ENCODE measurements around the gene BLOC1S2. TPM values are rescaled to one million over a fixed set of nuclear protein-coding genes. Genes with fewer than 3 reads are reported as not detected.
A peak's percentile ranks its signal among the peaks of the same experiment; 100 is the strongest.
"Not testable (repeated sequence)": the region's sequence is repeated elsewhere in the genome, so short reads cannot be mapped to it uniquely, and the experiment has no call there.

Gene BLOC1S2
- total RNA-seq, 1 experiment from 2014 or later = 82.3 TPM

- not testable (repeated sequence) for DNase-seq (ENCODE audit: extremely low read depth, low read depth)
Observed at GRCh38 chr10:100292300-100292699, 5.8 kb upstream of the BLOC1S2 start.

GRCh38 chr10:100291356-100291755 lies 4.9 kb upstream of the BLOC1S2 start:
- DNase-seq (ENCODE audit: extremely low read depth, low read depth) = no peak

- DNase-seq (ENCODE audit: extremely low read depth, low read depth) = no peak
Observed at GRCh38 chr10:100289641-100290040, 3.2 kb upstream of the BLOC1S2 start.

GRCh38 chr10:100288196-100288595 lies 1.7 kb upstream of the BLOC1S2 start:
- DNase-seq (ENCODE audit: extremely low read depth, low read depth) = no peak

GRCh38 chr10:100287756-100288155 lies 1.3 kb upstream of the BLOC1S2 start:
- DNase-seq (ENCODE audit: extremely low read depth, low read depth) = no peak

- not testable (repeated sequence) for DNase-seq (ENCODE audit: extremely low read depth, low read depth)
Observed at GRCh38 chr10:100285326-100285725, 1.2 kb downstream of the BLOC1S2 start.

GRCh38 chr10:100282907-100283306 lies 3.6 kb downstream of the BLOC1S2 start:
- no peak for DNase-seq (ENCODE audit: extremely low read depth, low read depth)

- not testable (repeated sequence) for DNase-seq (ENCODE audit: extremely low read depth, low read depth)
Observed at GRCh38 chr10:100276971-100277370, 9.5 kb downstream of the BLOC1S2 start.

- peak; percentile 84 for DNase-seq (ENCODE audit: extremely low read depth, low read depth)
Observed at GRCh38 chr10:100267239-100268104, 19.0 kb downstream of the BLOC1S2 start, which contains the start of gene CWF19L1. Gene CWF19L1, minus strand, starts transcription at chr10:100267638. Its CDS starts 45 bp downstream, at chr10:100267593.

- DNase-seq (ENCODE audit: extremely low read depth, low read depth) = no peak
Observed at GRCh38 chr10:100265821-100266485, 20.5 kb downstream of the BLOC1S2 start.

GRCh38 chr10:100254191-100254590 lies 32.3 kb downstream of the BLOC1S2 start:
- no peak for DNase-seq (ENCODE audit: extremely low read depth, low read depth)

GRCh38 chr10:100253041-100253440 lies 33.4 kb downstream of the BLOC1S2 start:
- DNase-seq (ENCODE audit: extremely low read depth, low read depth) = no peak

- DNase-seq (ENCODE audit: extremely low read depth, low read depth) = no peak
Observed at GRCh38 chr10:100248820-100249219, 37.7 kb downstream of the BLOC1S2 start.

- DNase-seq (ENCODE audit: extremely low read depth, low read depth) = no peak
Observed at GRCh38 chr10:100245484-100246220, 40.8 kb downstream of the BLOC1S2 start.

- DNase-seq (ENCODE audit: extremely low read depth, low read depth) = no peak
Observed at GRCh38 chr10:100239851-100240250, 46.6 kb downstream of the BLOC1S2 start.

- DNase-seq (ENCODE audit: extremely low read depth, low read depth) = no peak
Observed at GRCh38 chr10:100238429-100238828, 48.1 kb downstream of the BLOC1S2 start.

GRCh38 chr10:100232101-100232500 lies 54.4 kb downstream of the BLOC1S2 start:
- no peak for DNase-seq (ENCODE audit: extremely low read depth, low read depth)

- DNase-seq (ENCODE audit: extremely low read depth, low read depth) = no peak
Observed at GRCh38 chr10:100229819-100230422, 56.6 kb downstream of the BLOC1S2 start.

- DNase-seq (ENCODE audit: extremely low read depth, low read depth) = no peak
Observed at GRCh38 chr10:100223879-100224278, 62.6 kb downstream of the BLOC1S2 start.

All from NCI-H460 (cell line).